A549 (cell line): ENCODE data around the gene LRGUK.
A peak's percentile ranks its signal among the peaks of the same experiment; 100 is the strongest.

ENCODE experiments used
- CBX8 ChIP-seq: fragments of 200-600 bp; sonication (generic); IDR thresholded peaks from 2 replicates; pipeline ENCODE4 v1.6.1; 2016
- CHD4 ChIP-seq: fragments of 200-600 bp; sonication (generic); IDR thresholded peaks from 2 replicates; pipeline ENCODE4 v1.6.1; 2016; ENCODE audit warnings: antibody characterized with exemption, mild to moderate bottlenecking, borderline replicate concordance
- JUN ChIP-seq, 2 experiments: fragments of >200 bp; sonication (Bioruptor Twin); formaldehyde crosslinking; IDR thresholded peaks; 2 replicates in 1 of 2; 3 replicates in 1 of 2; pipeline ENCODE4 v1.6.1; 2016 to 2017
- JUNB ChIP-seq: fragments of >200 bp; sonication (Bioruptor Twin); formaldehyde crosslinking; IDR thresholded peaks from 2 replicates; pipeline ENCODE4 v1.6.1; 2016
- KDM1A ChIP-seq: fragments of 200-600 bp; sonication (generic); IDR thresholded peaks from 2 replicates; pipeline ENCODE4 v1.6.1; 2016; ENCODE audit warnings: low read depth, mild to moderate bottlenecking
- PHF8 ChIP-seq: fragments of 200-600 bp; sonication (generic); IDR thresholded peaks from 2 replicates; pipeline ENCODE4 v1.6.1; 2016; ENCODE audit warnings: low read depth, mild to moderate bottlenecking, antibody characterized with exemption, moderate library complexity, borderline replicate concordance
- ZFP36 ChIP-seq: fragments of 450-650 bp; IDR thresholded peaks from 2 replicates; pipeline ENCODE4 v1.6.1; 2014; ENCODE audit warnings: borderline replicate concordance; ENCODE audit not compliant: partially characterized antibody
- TF ChIP-seq, protein P1 (sequence below): fragments of >200 bp; sonication (Bioruptor Twin); formaldehyde crosslinking; IDR thresholded peaks from 3 replicates; pipeline ENCODE4 v1.5.1; 2016

- TF ChIP-seq JUN (IDR thresholded peaks at IDR 0.05): no peak
- no peak for TF ChIP-seq CHD4
- no peak for TF ChIP-seq JUNB
- TF ChIP-seq CBX8: no peak
- TF ChIP-seq, protein P1, sequence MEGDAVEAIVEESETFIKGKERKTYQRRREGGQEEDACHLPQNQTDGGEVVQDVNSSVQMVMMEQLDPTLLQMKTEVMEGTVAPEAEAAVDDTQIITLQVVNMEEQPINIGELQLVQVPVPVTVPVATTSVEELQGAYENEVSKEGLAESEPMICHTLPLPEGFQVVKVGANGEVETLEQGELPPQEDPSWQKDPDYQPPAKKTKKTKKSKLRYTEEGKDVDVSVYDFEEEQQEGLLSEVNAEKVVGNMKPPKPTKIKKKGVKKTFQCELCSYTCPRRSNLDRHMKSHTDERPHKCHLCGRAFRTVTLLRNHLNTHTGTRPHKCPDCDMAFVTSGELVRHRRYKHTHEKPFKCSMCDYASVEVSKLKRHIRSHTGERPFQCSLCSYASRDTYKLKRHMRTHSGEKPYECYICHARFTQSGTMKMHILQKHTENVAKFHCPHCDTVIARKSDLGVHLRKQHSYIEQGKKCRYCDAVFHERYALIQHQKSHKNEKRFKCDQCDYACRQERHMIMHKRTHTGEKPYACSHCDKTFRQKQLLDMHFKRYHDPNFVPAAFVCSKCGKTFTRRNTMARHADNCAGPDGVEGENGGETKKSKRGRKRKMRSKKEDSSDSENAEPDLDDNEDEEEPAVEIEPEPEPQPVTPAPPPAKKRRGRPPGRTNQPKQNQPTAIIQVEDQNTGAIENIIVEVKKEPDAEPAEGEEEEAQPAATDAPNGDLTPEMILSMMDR: no peak
- TF ChIP-seq KDM1A: no peak
- TF ChIP-seq PHF8: no peak
- peak; percentile 96 for TF ChIP-seq ZFP36
These were observed 37.7 kb upstream of the LRGUK start for GRCh38 chr7:134089446-134089845.
